MM.1S (cell line): ENCODE data around the gene SCGB1C2.

Experiments
- DNase-seq: peaks from one replicate; pipeline ENCODE4 v3.0.0-alpha.2; 2015
- H2AFZ ChIP-seq: fragments of 300-600 bp; sonication (generic); 2 replicates; pipeline ENCODE4 v1.6.0; 2016; ENCODE audit warnings: antibody characterized with exemption, low read length
- H3F3A ChIP-seq: fragments of 300-600 bp; sonication (generic); 2 replicates; pipeline ENCODE4 v1.6.1; 2016; ENCODE audit warnings: mild to moderate bottlenecking, antibody characterized with exemption, low read length, moderate library complexity, mixed read lengths; ENCODE audit not compliant: insufficient read depth
- H3K27ac ChIP-seq: fragments of 300-600 bp; sonication (generic); 2 replicates; pipeline ENCODE4 v1.5.1; 2016; ENCODE audit warnings: mild to moderate bottlenecking, low read length
- H3K27me3 ChIP-seq: fragments of 300-600 bp; sonication (generic); replicated peaks from 2 replicates; pipeline ENCODE4 v1.6.0; 2016; ENCODE audit warnings: low read length; ENCODE audit not compliant: insufficient read depth
- H3K36me3 ChIP-seq: fragments of 300-600 bp; sonication (generic); replicated peaks from 2 replicates; pipeline ENCODE4 v1.6.1; 2016; ENCODE audit warnings: mild to moderate bottlenecking, low read length, mixed read lengths; ENCODE audit not compliant: insufficient read depth
- H3K4me1 ChIP-seq: fragments of 300-600 bp; sonication (generic); 2 replicates; pipeline ENCODE4 v1.6.1; 2016; ENCODE audit warnings: low read length, mixed read lengths
- H3K4me2 ChIP-seq: fragments of 300-600 bp; sonication (generic); 2 replicates; pipeline ENCODE4 v1.6.0; 2016; ENCODE audit warnings: low read depth, low read length
- H3K4me3 ChIP-seq: fragments of 300-600 bp; sonication (generic); 2 replicates; pipeline ENCODE4 v1.5.1; 2016; ENCODE audit warnings: low read length, mixed read lengths
- H3K79me2 ChIP-seq: fragments of 300-600 bp; sonication (generic); 2 replicates; pipeline ENCODE4 v1.6.1; 2016; ENCODE audit warnings: mixed run types, low read length, mixed read lengths
- H3K9ac ChIP-seq: fragments of 300-600 bp; sonication (generic); 2 replicates; pipeline ENCODE4 v1.6.1; 2016; ENCODE audit warnings: low read length, mixed read lengths
- H3K9me2 ChIP-seq: fragments of 300-600 bp; sonication (generic); replicated peaks from 2 replicates; pipeline ENCODE4 v1.6.1; 2016; ENCODE audit warnings: mild to moderate bottlenecking, low read length, mixed read lengths; ENCODE audit not compliant: insufficient read depth
- H3K9me3 ChIP-seq: fragments of 300-600 bp; sonication (generic); replicated peaks from 2 replicates; pipeline ENCODE4 v1.6.1; 2016; ENCODE audit warnings: mild to moderate bottlenecking, low read length, mixed read lengths; ENCODE audit not compliant: insufficient read depth
- H4K20me1 ChIP-seq: fragments of 300-600 bp; sonication (generic); 2 replicates; pipeline ENCODE4 v1.6.1; 2016; ENCODE audit warnings: mild to moderate bottlenecking, low read length, moderate library complexity, mixed read lengths; ENCODE audit not compliant: insufficient read depth
- EZH2 ChIP-seq: fragments of 300-600 bp; sonication (generic); optimal IDR thresholded peaks from 2 replicates; pipeline ENCODE3; 2017; ENCODE audit warnings: low read depth, mild to moderate bottlenecking, antibody characterized with exemption, low read length, mixed read lengths
- EZH2phosphoT487 ChIP-seq: fragments of 300-600 bp; sonication (generic); IDR thresholded peaks from 2 replicates; pipeline ENCODE4 v1.6.1; 2018; ENCODE audit warnings: antibody characterized with exemption, low read length
- TF ChIP-seq, protein P1 (sequence below): fragments of 300-600 bp; sonication (generic); IDR thresholded peaks from 2 replicates; pipeline ENCODE4 v1.5.1; 2016; ENCODE audit warnings: antibody characterized with exemption, low read length, mixed read lengths

The SCGB1C2 gene

DNA sequence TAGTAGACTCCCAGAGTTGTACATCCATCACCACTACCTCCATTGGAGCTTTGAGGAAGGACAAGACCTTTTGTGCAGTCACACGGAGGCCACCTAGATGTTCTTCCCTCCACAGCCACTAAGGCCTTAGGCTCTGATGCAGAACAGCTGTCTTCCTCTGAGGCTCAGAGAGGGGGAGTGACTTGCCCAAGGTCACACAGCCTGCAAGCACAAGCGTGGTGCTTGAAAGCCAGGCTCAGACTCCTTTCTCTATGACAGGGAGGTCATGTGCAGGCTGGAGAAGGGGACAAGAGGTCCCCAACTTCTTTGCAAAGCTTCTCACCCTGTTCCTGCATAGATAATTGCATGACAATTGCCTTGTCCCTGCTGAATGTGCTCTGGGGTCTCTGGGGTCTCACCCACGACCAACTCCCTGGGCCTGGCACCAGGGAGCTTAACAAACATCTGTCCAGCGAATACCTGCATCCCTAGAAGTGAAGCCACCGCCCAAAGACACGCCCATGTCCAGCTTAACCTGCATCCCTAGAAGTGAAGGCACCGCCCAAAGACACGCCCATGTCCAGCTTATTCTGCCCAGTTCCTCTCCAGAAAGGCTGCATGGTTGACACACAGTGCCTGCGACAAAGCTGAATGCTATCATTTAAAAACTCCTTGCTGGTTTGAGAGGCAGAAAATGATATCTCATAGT, 12.7 kb downstream of the SCGB1C2 start:
- peaks cover 93% of the 10 kb centered on the region for H3K27me3 ChIP-seq
- no peak overlapping the region for H3K27ac ChIP-seq
- no peaks in the 10 kb centered on the region for H4K20me1 ChIP-seq
- TF ChIP-seq EZH2 (no peak), EZH2phosphoT487 (no peak)
- TF ChIP-seq, protein P1, sequence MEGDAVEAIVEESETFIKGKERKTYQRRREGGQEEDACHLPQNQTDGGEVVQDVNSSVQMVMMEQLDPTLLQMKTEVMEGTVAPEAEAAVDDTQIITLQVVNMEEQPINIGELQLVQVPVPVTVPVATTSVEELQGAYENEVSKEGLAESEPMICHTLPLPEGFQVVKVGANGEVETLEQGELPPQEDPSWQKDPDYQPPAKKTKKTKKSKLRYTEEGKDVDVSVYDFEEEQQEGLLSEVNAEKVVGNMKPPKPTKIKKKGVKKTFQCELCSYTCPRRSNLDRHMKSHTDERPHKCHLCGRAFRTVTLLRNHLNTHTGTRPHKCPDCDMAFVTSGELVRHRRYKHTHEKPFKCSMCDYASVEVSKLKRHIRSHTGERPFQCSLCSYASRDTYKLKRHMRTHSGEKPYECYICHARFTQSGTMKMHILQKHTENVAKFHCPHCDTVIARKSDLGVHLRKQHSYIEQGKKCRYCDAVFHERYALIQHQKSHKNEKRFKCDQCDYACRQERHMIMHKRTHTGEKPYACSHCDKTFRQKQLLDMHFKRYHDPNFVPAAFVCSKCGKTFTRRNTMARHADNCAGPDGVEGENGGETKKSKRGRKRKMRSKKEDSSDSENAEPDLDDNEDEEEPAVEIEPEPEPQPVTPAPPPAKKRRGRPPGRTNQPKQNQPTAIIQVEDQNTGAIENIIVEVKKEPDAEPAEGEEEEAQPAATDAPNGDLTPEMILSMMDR = no peak
- no peak overlapping the region for H2AFZ ChIP-seq
- no peak overlapping the region for H3K4me2 ChIP-seq
- no peaks in the 10 kb centered on the region for H3K4me1 ChIP-seq
- H3K9me3 ChIP-seq = no peaks in the 10 kb centered on the region
- no peaks in the 10 kb centered on the region for H3F3A ChIP-seq
- no peaks in the 10 kb centered on the region for H3K9me2 ChIP-seq
- H3K4me3 ChIP-seq = no peak overlapping the region
- no peak for DNase-seq
- no peaks in the 10 kb centered on the region for H3K79me2 ChIP-seq
- no peaks in the 10 kb centered on the region for H3K36me3 ChIP-seq
- H3K9ac ChIP-seq = no peak overlapping the region

DNA sequence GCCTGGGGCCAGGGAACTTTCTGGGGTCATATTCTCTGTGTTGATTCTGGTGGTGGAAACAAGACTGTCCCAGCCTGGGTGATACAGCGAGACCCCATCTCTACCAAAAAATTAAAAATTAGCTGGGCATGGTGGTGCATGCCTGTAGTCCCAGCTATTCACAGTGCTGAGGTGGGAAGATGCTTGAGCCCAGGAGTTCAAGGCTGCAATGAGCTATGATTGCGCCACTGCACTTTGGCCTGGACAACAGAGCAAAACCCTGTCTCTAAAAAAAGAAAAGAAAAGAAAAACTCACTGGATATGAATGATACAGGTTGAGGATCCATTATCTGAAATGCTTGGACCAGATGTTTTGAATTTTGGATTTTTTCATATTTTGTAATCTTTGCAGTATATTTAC, 13.6 kb downstream of the SCGB1C2 start:
- H3K27me3 ChIP-seq = peaks cover 93% of the 10 kb centered on the region
- no peak for TF ChIP-seq EZH2phosphoT487
- no peak for TF ChIP-seq EZH2
- TF ChIP-seq, protein P1 = no peak
- H4K20me1 ChIP-seq = no peaks in the 10 kb centered on the region
- no peaks in the 10 kb centered on the region for H3K9me2 ChIP-seq
- no peaks in the 10 kb centered on the region for H3K36me3 ChIP-seq
- H2AFZ ChIP-seq = no peak overlapping the region
- H3K9ac ChIP-seq = no peak overlapping the region
- H3F3A ChIP-seq = no peaks in the 10 kb centered on the region
- no peak for DNase-seq
- no peak overlapping the region for H3K4me3 ChIP-seq
- H3K4me1 ChIP-seq = no peaks in the 10 kb centered on the region
- H3K9me3 ChIP-seq = no peaks in the 10 kb centered on the region
- no peak overlapping the region for H3K4me2 ChIP-seq
- no peak overlapping the region for H3K27ac ChIP-seq
- H3K79me2 ChIP-seq = no peaks in the 10 kb centered on the region

DNA sequence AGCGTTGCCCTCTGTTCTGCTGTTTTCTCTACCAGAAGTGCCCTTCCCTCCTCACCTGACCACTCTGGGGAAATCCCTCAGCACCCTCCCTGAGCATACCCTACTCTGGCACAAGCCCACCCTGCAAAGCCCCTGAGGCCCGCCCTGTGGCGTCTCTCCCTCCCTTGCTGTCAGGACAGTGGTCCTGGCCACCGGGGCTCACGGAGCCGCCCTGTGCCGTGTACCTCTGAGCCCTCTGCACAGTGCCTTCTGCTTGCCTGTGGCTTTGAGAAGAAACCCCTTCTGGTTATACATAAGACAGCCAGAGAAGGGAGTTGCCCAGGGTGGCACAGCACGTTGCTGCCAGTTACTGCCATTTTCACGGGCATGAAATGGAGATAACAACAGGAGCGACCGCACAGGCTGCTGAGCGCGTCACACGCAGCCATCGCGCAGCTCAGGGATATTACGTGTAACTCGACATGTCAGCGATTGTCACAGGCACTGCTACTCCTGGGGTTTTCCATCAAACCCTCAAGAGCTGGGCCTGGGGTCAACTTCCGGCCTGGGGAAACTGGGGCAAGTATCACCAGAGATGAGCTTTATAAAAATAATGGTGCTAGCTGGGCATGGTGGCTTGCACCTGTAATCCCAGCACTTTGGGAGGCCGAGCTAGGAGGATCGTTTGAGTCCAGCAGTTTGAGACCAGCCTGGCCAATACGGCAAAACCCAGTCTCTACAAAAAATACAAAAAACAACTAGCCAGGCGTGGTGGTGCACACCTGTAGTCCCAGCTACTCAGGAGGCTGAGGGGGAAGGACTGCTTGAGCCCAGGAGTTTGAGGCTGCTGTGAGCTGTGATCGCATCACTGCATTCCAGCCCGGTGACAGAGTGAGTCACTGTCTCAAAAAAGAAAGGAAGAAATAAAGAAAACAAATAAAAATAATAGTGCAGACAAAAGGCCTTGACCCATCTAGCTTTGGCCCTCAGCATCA, 14.8 kb downstream of the SCGB1C2 start:
- H3K9ac ChIP-seq = no peak overlapping the region
- no peak overlapping the region for H3K4me3 ChIP-seq
- H3K9me3 ChIP-seq = no peaks in the 10 kb centered on the region
- H3K4me1 ChIP-seq = no peaks in the 10 kb centered on the region
- no peak overlapping the region for H3K4me2 ChIP-seq
- H3K79me2 ChIP-seq = no peaks in the 10 kb centered on the region
- TF ChIP-seq, protein P1 = no peak
- TF ChIP-seq EZH2phosphoT487 (no peak), EZH2 (no peak)
- no peaks in the 10 kb centered on the region for H4K20me1 ChIP-seq
- H3K9me2 ChIP-seq = no peaks in the 10 kb centered on the region
- H3K27me3 ChIP-seq = peaks cover 93% of the 10 kb centered on the region
- no peaks in the 10 kb centered on the region for H3K36me3 ChIP-seq
- no peaks in the 10 kb centered on the region for H3F3A ChIP-seq
- no peak for DNase-seq
- no peak overlapping the region for H3K27ac ChIP-seq
- H2AFZ ChIP-seq = no peak overlapping the region
